Epithelial cell of esophagus (primary cell): ENCODE results near the gene PTH1R.

ENCODE experiments used
- DNase-seq: peaks from one replicate; pipeline ENCODE4 v3.0.0; 2010; ENCODE audit warnings: low read depth
- H3K4me3 ChIP-seq: 2 replicates; pipeline ENCODE4 v1.5.1; 2011; ENCODE audit warnings: mild to moderate bottlenecking, low read length, control low read depth
- CTCF ChIP-seq: IDR thresholded peaks from 2 replicates; pipeline ENCODE4 v1.5.1; 2011; ENCODE audit warnings: low read depth, mild to moderate bottlenecking, low read length, control low read depth, inconsistent platforms; ENCODE audit not compliant: insufficient read depth; ENCODE audit errors: missing control alignments

Gene PTH1R

GRCh38 chr3:46860810-46861604 is 16.5 kb upstream of the PTH1R start:
- no peak overlapping the region for H3K4me3 ChIP-seq
- no peak for TF ChIP-seq CTCF
- DNase-seq: no peak

- DNase-seq: no peak
- no peak for TF ChIP-seq CTCF
- H3K4me3 ChIP-seq: no peak overlapping the region
These were observed 15.7 kb upstream of the PTH1R start for GRCh38 chr3:46861605-46862368.

- TF ChIP-seq CTCF: no peak
- DNase-seq: no peak
- no peak overlapping the region for H3K4me3 ChIP-seq
These were observed 15.0 kb upstream of the PTH1R start for GRCh38 chr3:46862369-46863025.

GRCh38 chr3:46863261-46863782 is 14.2 kb upstream of the PTH1R start, which contains the start of gene MYL3:
MYL3 (minus strand) TSS chr3:46863444; CDS start chr3:46863390, 54 bp downstream.
- no peak for DNase-seq
- no peak within 1 kb of the TSS for H3K4me3 ChIP-seq
- TF ChIP-seq CTCF: no peak

GRCh38 chr3:46864061-46864881 is 13.2 kb upstream of the PTH1R start:
- DNase-seq: no peak
- no peak for TF ChIP-seq CTCF
- no peak overlapping the region for H3K4me3 ChIP-seq

GRCh38 chr3:46865031-46865507 is 12.5 kb upstream of the PTH1R start:
- DNase-seq: peak; percentile 49
- H3K4me3 ChIP-seq: no peak overlapping the region
- TF ChIP-seq CTCF: no peak
